Adipose tissue (tissue), 3 donors: ENCODE measurements around the gene TMCC2. TPM values are rescaled to one million over a fixed set of nuclear protein-coding genes. Genes with fewer than 3 reads are reported as not detected.
A peak's percentile ranks its signal among the peaks of the same experiment; 100 is the strongest.
"Not testable (repeated sequence)": the region's sequence is repeated elsewhere in the genome, so short reads cannot be mapped to it uniquely, and the experiment has no call there.

ENCODE experiments used
- H3K27ac ChIP-seq: one replicate; pipeline ENCODE4 v1.5.1; 2013; ENCODE audit warnings: low read depth, low read length
- WGBS, 3 donors: extraction: QIAGEN DNeasy Blood & Tissue Kit; methylation state at CpG; one replicate each; pipeline ENCODE4 v1.1.7; 2013; 5-methylcytosine and 5-hydroxymethylcytosine counted together
- polyA plus RNA-seq, 3 donors: library from polyadenylated mRNA; stranded (reverse); fragments of 200-250 nt; gene quantifications; one replicate each; pipeline ENCODE4 v1.2.3, GENCODE V29; 2013
- donor health status: healthy with polysubstance abuse.
- donor health status: Bipolar disorder and iron deficiency.
- donor health status: healthy.

The TMCC2 gene
- 1 to 10 TPM in 1 of 3 donors, under 1 TPM in 2; 0.70 to 3.1 (median 0.92) TPM for polyA plus RNA-seq

GRCh38 chr1:205227584-205228013 is at the start of gene TMCC2:
Gene TMCC2, plus strand, starts transcription at chr1:205227946. Its CDS starts 619 bp downstream, at chr1:205228565.
- no peak within 1 kb of the TSS for H3K27ac ChIP-seq
- 0 to 1% (median 1%) methylated on average over 43 to 44 of the region's 44 CpGs for WGBS, 3 donors

- WGBS, 3 donors: 86 to 90% (median 89%) methylated on average over 2 of the region's 2 CpGs
- no peak overlapping the region for H3K27ac ChIP-seq
Observed at GRCh38 chr1:205179842-205180241, 47.9 kb upstream of the TMCC2 start.

GRCh38 chr1:205180331-205180730 is 47.4 kb upstream of the TMCC2 start:
- H3K27ac ChIP-seq: not testable (repeated sequence)
- 89 to 95% (median 93%) methylated on average over 6 to 7 of the region's 7 CpGs for WGBS, 3 donors

- H3K27ac ChIP-seq: no peak overlapping the region
- WGBS, 3 donors: 75 to 93% (median 78%) methylated on average over 2 of the region's 2 CpGs
Observed at GRCh38 chr1:205182930-205183329, 44.8 kb upstream of the TMCC2 start.

GRCh38 chr1:205183676-205184335 is 43.9 kb upstream of the TMCC2 start:
- WGBS, 3 donors: 40 to 55% (median 43%) methylated on average over 4 of the region's 4 CpGs
- H3K27ac ChIP-seq: no peak overlapping the region

GRCh38 chr1:205186191-205186590 is 41.6 kb upstream of the TMCC2 start:
- no peak overlapping the region for H3K27ac ChIP-seq

- H3K27ac ChIP-seq: no peak overlapping the region
- 93 to 96% (median 96%) methylated on average over 10 of the region's 10 CpGs for WGBS, 3 donors
Observed at GRCh38 chr1:205187420-205187819, 40.3 kb upstream of the TMCC2 start.

GRCh38 chr1:205188098-205188497 is 39.6 kb upstream of the TMCC2 start:
- 28 to 57% (median 51%) methylated on average over 2 of the region's 2 CpGs for WGBS, 3 donors
- H3K27ac ChIP-seq: no peak overlapping the region

- no peak overlapping the region for H3K27ac ChIP-seq
- 56 to 88% (median 88%) methylated on average over 2 of the region's 2 CpGs for WGBS, 3 donors
Observed at GRCh38 chr1:205188596-205188995, 39.1 kb upstream of the TMCC2 start.

GRCh38 chr1:205189131-205189530 is 38.6 kb upstream of the TMCC2 start:
- H3K27ac ChIP-seq: no peak overlapping the region
- 35 to 69% (median 54%) methylated on average over 2 of the region's 2 CpGs for WGBS, 3 donors

GRCh38 chr1:205190845-205191577 is 36.7 kb upstream of the TMCC2 start:
- WGBS, 3 donors: 25 to 65% (median 61%) methylated on average over 9 of the region's 9 CpGs
- H3K27ac ChIP-seq: peak overlapping the region; percentile 29

- 24 to 53% (median 53%) methylated on average over 2 of the region's 2 CpGs for WGBS, 3 donors
- peak overlapping the region; percentile 29 for H3K27ac ChIP-seq
Observed at GRCh38 chr1:205191622-205192021, 36.1 kb upstream of the TMCC2 start.

GRCh38 chr1:205192287-205192686 is 35.5 kb upstream of the TMCC2 start:
- WGBS, 3 donors: 88 to 95% (median 93%) methylated on average over 8 of the region's 8 CpGs
- no peak overlapping the region for H3K27ac ChIP-seq

- 68 to 82% (median 70%) methylated on average over 9 of the region's 9 CpGs for WGBS, 3 donors
- H3K27ac ChIP-seq: no peak overlapping the region
Observed at GRCh38 chr1:205199090-205199930, 28.4 kb upstream of the TMCC2 start.

- 88 to 91% (median 89%) methylated on average over 7 of the region's 7 CpGs for WGBS, 3 donors
- H3K27ac ChIP-seq: no peak overlapping the region
Observed at GRCh38 chr1:205199931-205200299, 27.8 kb upstream of the TMCC2 start.

- no peak overlapping the region for H3K27ac ChIP-seq
Observed at GRCh38 chr1:205204552-205204951, 23.2 kb upstream of the TMCC2 start.

- H3K27ac ChIP-seq: no peak overlapping the region
Observed at GRCh38 chr1:205205055-205205454, 22.7 kb upstream of the TMCC2 start.

- H3K27ac ChIP-seq: no peak overlapping the region
- 83 to 95% (median 93%) methylated on average over 3 of the region's 3 CpGs for WGBS, 3 donors
Observed at GRCh38 chr1:205208811-205209210, 18.9 kb upstream of the TMCC2 start.

- no peak overlapping the region for H3K27ac ChIP-seq
- WGBS, 3 donors: 0% methylated on average over 24 to 31 of the region's 31 CpGs
Observed at GRCh38 chr1:205210756-205211168, 17.0 kb upstream of the TMCC2 start.
